ENCODE data around the gene DOP1A.

- no peak for TF ChIP-seq EZH2 (IDR thresholded peaks at IDR 0.05; ENCODE audit: low read length, unreplicated experiment)
- TF ChIP-seq CTCF (conservative IDR thresholded peaks at IDR 0.05; ENCODE audit: low read depth, low read length) = no peak
Observed at GRCh38 chr6:83151114-83151513, 83.6 kb downstream of the DOP1A start.

Measured in PC-3 (cell line).